ENCODE measurements around the gene CRADD.

Gene CRADD

GRCh38 chr12:93722835-93723567, 45.8 kb downstream of the CRADD start:
- Histone ChIP-seq H3K4me3 (ENCODE audit: low read depth, low read length) (no peak overlapping the region), H3K27ac (no peak overlapping the region), H3K27me3 (replicated peaks) (no peaks in the 10 kb centered on the region), H3K36me3 (replicated peaks) (no peaks in the 10 kb centered on the region)
- DNase-seq: no peak
- in situ Hi-C loops (cut with HindIII; ENCODE audit: low pct_ligation_motif_present, low sequenced_read_pairs): no loop called here
- TF ChIP-seq CTCF (IDR thresholded peaks at IDR 0.05; ENCODE audit: low read depth, low read length, missing control alignments): no peak

- Histone ChIP-seq H3K27me3 (replicated peaks) (no peaks in the 10 kb centered on the region), H3K36me3 (replicated peaks) (no peaks in the 10 kb centered on the region), H3K4me3 (ENCODE audit: low read depth, low read length) (no peak overlapping the region), H3K27ac (no peak overlapping the region)
- no peak for DNase-seq
- in situ Hi-C loops (cut with HindIII; ENCODE audit: low pct_ligation_motif_present, low sequenced_read_pairs): no loop called here
- TF ChIP-seq CTCF (IDR thresholded peaks at IDR 0.05; ENCODE audit: low read depth, low read length, missing control alignments): no peak
Observed at GRCh38 chr12:93723568-93723930, 46.4 kb downstream of the CRADD start.

GRCh38 chr12:93725531-93725930, 48.4 kb downstream of the CRADD start:
- Histone ChIP-seq H3K27me3 (replicated peaks) (no peaks in the 10 kb centered on the region), H3K4me3 (ENCODE audit: low read depth, low read length) (no peak overlapping the region), H3K36me3 (replicated peaks) (no peaks in the 10 kb centered on the region), H3K27ac (no peak overlapping the region)
- no peak for TF ChIP-seq CTCF (IDR thresholded peaks at IDR 0.05; ENCODE audit: low read depth, low read length, missing control alignments)
- DNase-seq: no peak
- in situ Hi-C loops (cut with HindIII; ENCODE audit: low pct_ligation_motif_present, low sequenced_read_pairs): no loop called here

GRCh38 chr12:93727195-93727811, 50.1 kb downstream of the CRADD start:
- Histone ChIP-seq H3K27ac (no peak overlapping the region), H3K36me3 (replicated peaks) (no peaks in the 10 kb centered on the region), H3K27me3 (replicated peaks) (no peaks in the 10 kb centered on the region), H3K4me3 (ENCODE audit: low read depth, low read length) (no peak overlapping the region)
- in situ Hi-C loops (cut with HindIII; ENCODE audit: low pct_ligation_motif_present, low sequenced_read_pairs): no loop called here
- TF ChIP-seq CTCF (IDR thresholded peaks at IDR 0.05; ENCODE audit: low read depth, low read length, missing control alignments): no peak
- DNase-seq: no peak

- in situ Hi-C loops (cut with HindIII; ENCODE audit: low pct_ligation_motif_present, low sequenced_read_pairs): no loop called here
- TF ChIP-seq CTCF (IDR thresholded peaks at IDR 0.05; ENCODE audit: low read depth, low read length, missing control alignments): no peak
- Histone ChIP-seq H3K4me3 (ENCODE audit: low read depth, low read length) (no peak overlapping the region), H3K27me3 (replicated peaks) (no peaks in the 10 kb centered on the region), H3K27ac (no peak overlapping the region), H3K36me3 (replicated peaks) (no peaks in the 10 kb centered on the region)
- no peak for DNase-seq
Observed at GRCh38 chr12:93727911-93728310, 50.7 kb downstream of the CRADD start.

All from brain microvascular endothelial cell (primary cell).